Measurements from ENCODE around the gene CHMP2A. TPM values are rescaled to one million over a fixed set of nuclear protein-coding genes. Genes with fewer than 3 reads are reported as not detected.

Gene CHMP2A
- total and polyA plus RNA-seq, 10 of the 15 experiments (the other 5 are each of a cell fraction or from before 2014, with no cell fraction given), result 69.5 to 172 (median 109) TPM

DNA sequence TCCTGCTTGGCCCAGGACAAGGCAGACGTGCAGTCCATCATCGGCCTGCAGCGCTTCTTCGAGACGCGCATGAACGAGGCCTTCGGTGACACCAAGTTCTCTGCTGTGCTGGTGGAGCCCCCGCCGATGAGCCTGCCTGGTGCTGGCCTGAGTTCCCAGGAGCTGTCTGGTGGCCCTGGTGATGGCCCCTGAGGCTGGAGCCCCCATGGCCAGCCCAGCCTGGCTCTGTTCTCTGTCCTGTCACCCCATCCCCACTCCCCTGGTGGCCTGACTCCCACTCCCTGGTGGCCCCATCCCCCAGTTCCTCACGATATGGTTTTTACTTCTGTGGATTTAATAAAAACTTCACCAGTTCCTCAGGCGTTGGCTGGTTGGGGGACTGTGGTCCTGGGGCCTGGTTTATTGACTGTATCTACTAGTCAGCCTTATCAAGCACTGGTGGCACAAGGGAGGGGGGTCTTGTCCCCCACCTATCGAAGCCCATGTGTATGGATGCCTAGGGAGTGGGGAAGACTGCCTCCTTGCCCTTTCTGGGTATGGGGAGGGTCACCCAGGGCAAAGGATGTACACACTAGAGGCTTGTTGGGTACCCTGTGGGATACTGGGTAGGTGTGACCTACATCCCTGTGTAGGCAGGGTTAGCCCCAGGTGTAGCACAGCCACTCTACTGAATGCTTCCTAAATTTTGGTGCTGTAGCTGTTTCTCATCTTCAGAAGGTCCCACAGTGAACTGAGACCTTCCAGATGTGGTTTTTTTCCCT is 4.4 kb downstream of the CHMP2A start:
- no peak overlapping the region for H3K9ac ChIP-seq (ENCODE audit: control insufficient read depth, insufficient read depth, low read length)
- FAIRE-seq (no peak), ATAC-seq (no peak), DNase-seq (ENCODE audit: low read depth, low spot score) (no peak)
- H3K36me3 ChIP-seq (ENCODE audit: control insufficient read depth in 2 of 2, insufficient read depth in 2 of 2, low read length in 1 of 2), result peaks cover 32 to 50% of the 10 kb centered on the region in 2 experiments; a peak in 3 of 4 replicates
- intact Hi-C loops (cut with micrococcal nuclease; ENCODE audit: unreplicated experiment), result no loop called here
- H3K4me2 ChIP-seq (ENCODE audit: control insufficient read depth, insufficient read depth), result no peak overlapping the region
- 90% methylated on average over 11 of the region's 13 CpGs for WGBS (ENCODE audit: insufficient coverage, insufficient replicate concordance, low lambda C conversion rate, missing lambda C conversion rate)
- TF ChIP-seq ZNF274 (IDR thresholded peaks at IDR 0.05; ENCODE audit: insufficient read depth, insufficient read length) (no peak), SMAD5 (IDR thresholded peaks at IDR 0.05; ENCODE audit: low read depth) (peak; percentile 43; the same call in 1 of the 2 replicates), POLR2A (IDR thresholded peaks at IDR 0.05; ENCODE audit: low read depth, low read length) (peak; percentile 4; the same call in 1 of the 2 replicates), POLR2AphosphoS5 (IDR thresholded peaks at IDR 0.05; ENCODE audit: low read length) (peak; percentile 28), BACH1 (IDR thresholded peaks at IDR 0.05; ENCODE audit: borderline replicate concordance) (0 out of 2 replicates have a peak, but pooled peaks have one; percentile 17), POLR2AphosphoS2 (IDR thresholded peaks at IDR 0.05; ENCODE audit: low read depth, low read length) (peak; percentile 46; the same call in 1 of the 2 replicates)
- TF ChIP-seq, protein P1, sequence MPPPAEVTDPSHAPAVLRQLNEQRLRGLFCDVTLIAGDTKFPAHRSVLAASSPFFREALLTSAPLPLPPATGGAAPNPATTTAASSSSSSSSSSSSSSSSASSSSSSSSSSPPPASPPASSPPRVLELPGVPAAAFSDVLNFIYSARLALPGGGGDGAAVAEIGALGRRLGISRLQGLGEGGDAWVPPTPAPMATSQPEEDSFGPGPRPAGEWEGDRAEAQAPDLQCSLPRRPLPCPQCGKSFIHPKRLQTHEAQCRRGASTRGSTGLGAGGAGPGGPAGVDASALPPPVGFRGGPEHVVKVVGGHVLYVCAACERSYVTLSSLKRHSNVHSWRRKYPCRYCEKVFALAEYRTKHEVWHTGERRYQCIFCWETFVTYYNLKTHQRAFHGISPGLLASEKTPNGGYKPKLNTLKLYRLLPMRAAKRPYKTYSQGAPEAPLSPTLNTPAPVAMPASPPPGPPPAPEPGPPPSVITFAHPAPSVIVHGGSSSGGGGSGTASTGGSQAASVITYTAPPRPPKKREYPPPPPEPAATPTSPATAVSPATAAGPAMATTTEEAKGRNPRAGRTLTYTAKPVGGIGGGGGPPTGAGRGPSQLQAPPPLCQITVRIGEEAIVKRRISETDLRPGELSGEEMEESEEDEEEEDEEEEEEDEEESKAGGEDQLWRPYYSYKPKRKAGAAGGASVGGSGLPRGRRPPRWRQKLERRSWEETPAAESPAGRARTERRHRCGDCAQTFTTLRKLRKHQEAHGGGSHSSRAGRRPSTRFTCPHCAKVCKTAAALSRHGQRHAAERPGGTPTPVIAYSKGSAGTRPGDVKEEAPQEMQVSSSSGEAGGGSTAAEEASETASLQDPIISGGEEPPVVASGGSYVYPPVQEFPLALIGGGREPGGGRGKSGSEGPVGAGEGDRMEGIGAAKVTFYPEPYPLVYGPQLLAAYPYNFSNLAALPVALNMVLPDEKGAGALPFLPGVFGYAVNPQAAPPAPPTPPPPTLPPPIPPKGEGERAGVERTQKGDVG (CRISPR knock-in tag; IDR thresholded peaks at IDR 0.05), result no peak
- TF ChIP-seq, protein P2, sequence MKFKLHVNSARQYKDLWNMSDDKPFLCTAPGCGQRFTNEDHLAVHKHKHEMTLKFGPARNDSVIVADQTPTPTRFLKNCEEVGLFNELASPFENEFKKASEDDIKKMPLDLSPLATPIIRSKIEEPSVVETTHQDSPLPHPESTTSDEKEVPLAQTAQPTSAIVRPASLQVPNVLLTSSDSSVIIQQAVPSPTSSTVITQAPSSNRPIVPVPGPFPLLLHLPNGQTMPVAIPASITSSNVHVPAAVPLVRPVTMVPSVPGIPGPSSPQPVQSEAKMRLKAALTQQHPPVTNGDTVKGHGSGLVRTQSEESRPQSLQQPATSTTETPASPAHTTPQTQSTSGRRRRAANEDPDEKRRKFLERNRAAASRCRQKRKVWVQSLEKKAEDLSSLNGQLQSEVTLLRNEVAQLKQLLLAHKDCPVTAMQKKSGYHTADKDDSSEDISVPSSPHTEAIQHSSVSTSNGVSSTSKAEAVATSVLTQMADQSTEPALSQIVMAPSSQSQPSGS (IDR thresholded peaks at IDR 0.05; ENCODE audit: low read length), result no peak
- TF ChIP-seq, protein P3, sequence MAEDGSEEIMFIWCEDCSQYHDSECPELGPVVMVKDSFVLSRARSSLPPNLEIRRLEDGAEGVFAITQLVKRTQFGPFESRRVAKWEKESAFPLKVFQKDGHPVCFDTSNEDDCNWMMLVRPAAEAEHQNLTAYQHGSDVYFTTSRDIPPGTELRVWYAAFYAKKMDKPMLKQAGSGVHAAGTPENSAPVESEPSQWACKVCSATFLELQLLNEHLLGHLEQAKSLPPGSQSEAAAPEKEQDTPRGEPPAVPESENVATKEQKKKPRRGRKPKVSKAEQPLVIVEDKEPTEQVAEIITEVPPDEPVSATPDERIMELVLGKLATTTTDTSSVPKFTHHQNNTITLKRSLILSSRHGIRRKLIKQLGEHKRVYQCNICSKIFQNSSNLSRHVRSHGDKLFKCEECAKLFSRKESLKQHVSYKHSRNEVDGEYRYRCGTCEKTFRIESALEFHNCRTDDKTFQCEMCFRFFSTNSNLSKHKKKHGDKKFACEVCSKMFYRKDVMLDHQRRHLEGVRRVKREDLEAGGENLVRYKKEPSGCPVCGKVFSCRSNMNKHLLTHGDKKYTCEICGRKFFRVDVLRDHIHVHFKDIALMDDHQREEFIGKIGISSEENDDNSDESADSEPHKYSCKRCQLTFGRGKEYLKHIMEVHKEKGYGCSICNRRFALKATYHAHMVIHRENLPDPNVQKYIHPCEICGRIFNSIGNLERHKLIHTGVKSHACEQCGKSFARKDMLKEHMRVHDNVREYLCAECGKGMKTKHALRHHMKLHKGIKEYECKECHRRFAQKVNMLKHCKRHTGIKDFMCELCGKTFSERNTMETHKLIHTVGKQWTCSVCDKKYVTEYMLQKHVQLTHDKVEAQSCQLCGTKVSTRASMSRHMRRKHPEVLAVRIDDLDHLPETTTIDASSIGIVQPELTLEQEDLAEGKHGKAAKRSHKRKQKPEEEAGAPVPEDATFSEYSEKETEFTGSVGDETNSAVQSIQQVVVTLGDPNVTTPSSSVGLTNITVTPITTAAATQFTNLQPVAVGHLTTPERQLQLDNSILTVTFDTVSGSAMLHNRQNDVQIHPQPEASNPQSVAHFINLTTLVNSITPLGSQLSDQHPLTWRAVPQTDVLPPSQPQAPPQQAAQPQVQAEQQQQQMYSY (CRISPR knock-in tag; IDR thresholded peaks at IDR 0.05), result no peak
- no TSS peak for BruUV-seq (replicated peaks)
- peaks cover 45% of the 10 kb centered on the region for H3K79me2 ChIP-seq (ENCODE audit: control insufficient read depth, insufficient read depth, low read length)
- no peak overlapping the region for H2AFZ ChIP-seq (ENCODE audit: control insufficient read depth, low read depth, low read length)
- no peak overlapping the region for H3K27ac ChIP-seq (ENCODE audit: control insufficient read depth, insufficient read depth)
- SMC1A ChIA-PET (ENCODE audit: uncharacterized antibody, unreplicated experiment), result no interaction called here
- H3K9me3 ChIP-seq (replicated peaks; ENCODE audit: control insufficient read depth, insufficient read depth, low read length), result no peaks in the 10 kb centered on the region
- H3K4me3 ChIP-seq, result no peak overlapping the region
- H4K20me1 ChIP-seq (ENCODE audit: control insufficient read depth, insufficient read depth), result peaks cover 12% of the 10 kb centered on the region
- H3K27me3 ChIP-seq (replicated peaks in 1 of 2; ENCODE audit: control insufficient read depth in 2 of 2, insufficient read depth in 2 of 2, low read length in 1 of 2), result no peaks in the 10 kb centered on the region
- peaks cover 24% of the 10 kb centered on the region for H3K4me1 ChIP-seq (ENCODE audit: control insufficient read depth, insufficient read depth, low read length)
- CTCF ChIA-PET, result no interaction called here
- in situ Hi-C loops (cut with MboI), result no loop called here
- POLR2A ChIA-PET, result no interaction called here
- RAD21 ChIA-PET (ENCODE audit: unreplicated experiment), result no interaction called here

Measured in GM12878 (cell line).